DND-41 (cell line): ENCODE results near the gene ZMIZ1.

Experiments used
- ATAC-seq: fragments of 200-7000 bp; cut with Tn5 transposase; 3 replicates; pipeline ENCODE4 v1.9.1; 2021; ENCODE audit warnings: low read depth; ENCODE audit not compliant: insufficient read depth
- DNase-seq: peaks from one replicate; pipeline ENCODE4 v3.0.0-alpha.2; 2020
- H2AFZ ChIP-seq: 2 replicates; pipeline ENCODE4 v1.6.0; 2012; ENCODE audit warnings: low read depth, low read length
- H3K27ac ChIP-seq: 2 replicates; pipeline ENCODE4 v1.5.1; 2012; ENCODE audit warnings: low read length, inconsistent platforms
- H3K27me3 ChIP-seq: fragments of 200-600 bp; sonication (generic); 2 replicates; pipeline ENCODE4 v1.6.0; 2012; ENCODE audit warnings: low read length, mild to moderate bottlenecking, inconsistent platforms; ENCODE audit not compliant: insufficient read depth, poor library complexity
- H3K36me3 ChIP-seq: 2 replicates; pipeline ENCODE4 v1.5.1; 2012; ENCODE audit warnings: low read length, inconsistent platforms; ENCODE audit not compliant: insufficient read depth
- H3K4me1 ChIP-seq: 2 replicates; pipeline ENCODE4 v1.5.1; 2012; ENCODE audit warnings: mild to moderate bottlenecking, low read length; ENCODE audit not compliant: insufficient read depth
- H3K4me2 ChIP-seq: 2 replicates; pipeline ENCODE4 v1.6.0; 2012; ENCODE audit warnings: mild to moderate bottlenecking, moderate library complexity, low read length, inconsistent platforms; ENCODE audit not compliant: insufficient read depth
- H3K4me3 ChIP-seq, 2 experiments: fragments of 200-600 bp in 1 of 2; shearing (Covaris generic) in 1 of 2; 2 replicates each; pipeline ENCODE4 v1.5.1; 2012 to 2016; ENCODE audit warnings: inconsistent platforms in 2 of 2, low read length in 2 of 2, mild to moderate bottlenecking in 2 of 2, low read depth in 1 of 2, moderate library complexity in 1 of 2
- H3K79me2 ChIP-seq: 2 replicates; pipeline ENCODE4 v1.6.0; 2012; ENCODE audit warnings: low read length, inconsistent platforms; ENCODE audit not compliant: insufficient read depth
- H3K9ac ChIP-seq: 2 replicates; pipeline ENCODE4 v1.6.0; 2012; ENCODE audit warnings: low read depth, mild to moderate bottlenecking, inconsistent platforms, low read length, moderate library complexity
- H3K9me3 ChIP-seq: 2 replicates; pipeline ENCODE4 v1.5.1; 2012; ENCODE audit warnings: low read length, moderate library complexity, mild to moderate bottlenecking, inconsistent platforms; ENCODE audit not compliant: insufficient read depth, severe bottlenecking
- H4K20me1 ChIP-seq: 2 replicates; pipeline ENCODE4 v1.6.0; 2012; ENCODE audit warnings: low read length; ENCODE audit not compliant: insufficient read depth
- EZH2 ChIP-seq: IDR thresholded peaks from 3 replicates; pipeline ENCODE4 v1.6.1; 2012; ENCODE audit warnings: borderline replicate concordance, low read depth, mild to moderate bottlenecking, moderate library complexity, low read length, inconsistent platforms; ENCODE audit not compliant: severe bottlenecking
- TF ChIP-seq, protein P1 (sequence below): IDR thresholded peaks from 2 replicates; pipeline ENCODE4 v1.5.1; 2012; ENCODE audit warnings: borderline replicate concordance, low read length, moderate library complexity, mild to moderate bottlenecking; ENCODE audit not compliant: poor library complexity, severe bottlenecking; ENCODE audit errors: extremely low read depth

Gene ZMIZ1

DNA sequence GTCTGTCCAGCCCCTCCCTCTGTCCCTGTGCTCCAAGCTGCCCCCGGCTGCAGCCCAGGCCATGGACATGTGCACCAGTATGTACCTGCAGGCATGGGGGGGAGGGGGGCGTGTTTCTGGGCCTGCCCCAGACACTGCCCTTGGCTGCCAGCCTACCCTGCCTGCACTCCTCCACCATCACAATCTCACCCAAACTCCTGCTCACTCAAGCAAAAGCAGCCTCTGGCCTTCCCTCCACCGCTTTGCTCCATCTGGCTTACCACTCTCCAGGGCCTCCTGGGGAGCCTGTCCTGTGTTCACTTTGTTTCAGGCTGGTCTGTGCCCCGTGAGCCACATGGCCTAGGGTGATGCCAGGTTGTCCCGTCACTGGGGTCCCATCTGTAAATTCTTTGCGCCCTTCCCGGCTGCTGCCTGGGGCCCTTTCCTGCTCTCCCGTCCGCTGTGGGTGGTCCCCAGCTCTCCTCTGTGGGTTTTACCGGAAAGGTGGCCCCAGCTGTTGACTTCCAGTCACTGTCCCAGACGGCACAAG lies 245.2 kb downstream of the ZMIZ1 start:
- TF ChIP-seq, protein P1, sequence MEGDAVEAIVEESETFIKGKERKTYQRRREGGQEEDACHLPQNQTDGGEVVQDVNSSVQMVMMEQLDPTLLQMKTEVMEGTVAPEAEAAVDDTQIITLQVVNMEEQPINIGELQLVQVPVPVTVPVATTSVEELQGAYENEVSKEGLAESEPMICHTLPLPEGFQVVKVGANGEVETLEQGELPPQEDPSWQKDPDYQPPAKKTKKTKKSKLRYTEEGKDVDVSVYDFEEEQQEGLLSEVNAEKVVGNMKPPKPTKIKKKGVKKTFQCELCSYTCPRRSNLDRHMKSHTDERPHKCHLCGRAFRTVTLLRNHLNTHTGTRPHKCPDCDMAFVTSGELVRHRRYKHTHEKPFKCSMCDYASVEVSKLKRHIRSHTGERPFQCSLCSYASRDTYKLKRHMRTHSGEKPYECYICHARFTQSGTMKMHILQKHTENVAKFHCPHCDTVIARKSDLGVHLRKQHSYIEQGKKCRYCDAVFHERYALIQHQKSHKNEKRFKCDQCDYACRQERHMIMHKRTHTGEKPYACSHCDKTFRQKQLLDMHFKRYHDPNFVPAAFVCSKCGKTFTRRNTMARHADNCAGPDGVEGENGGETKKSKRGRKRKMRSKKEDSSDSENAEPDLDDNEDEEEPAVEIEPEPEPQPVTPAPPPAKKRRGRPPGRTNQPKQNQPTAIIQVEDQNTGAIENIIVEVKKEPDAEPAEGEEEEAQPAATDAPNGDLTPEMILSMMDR = no peak
- no peak for TF ChIP-seq EZH2
- ATAC-seq = no peak

DNA sequence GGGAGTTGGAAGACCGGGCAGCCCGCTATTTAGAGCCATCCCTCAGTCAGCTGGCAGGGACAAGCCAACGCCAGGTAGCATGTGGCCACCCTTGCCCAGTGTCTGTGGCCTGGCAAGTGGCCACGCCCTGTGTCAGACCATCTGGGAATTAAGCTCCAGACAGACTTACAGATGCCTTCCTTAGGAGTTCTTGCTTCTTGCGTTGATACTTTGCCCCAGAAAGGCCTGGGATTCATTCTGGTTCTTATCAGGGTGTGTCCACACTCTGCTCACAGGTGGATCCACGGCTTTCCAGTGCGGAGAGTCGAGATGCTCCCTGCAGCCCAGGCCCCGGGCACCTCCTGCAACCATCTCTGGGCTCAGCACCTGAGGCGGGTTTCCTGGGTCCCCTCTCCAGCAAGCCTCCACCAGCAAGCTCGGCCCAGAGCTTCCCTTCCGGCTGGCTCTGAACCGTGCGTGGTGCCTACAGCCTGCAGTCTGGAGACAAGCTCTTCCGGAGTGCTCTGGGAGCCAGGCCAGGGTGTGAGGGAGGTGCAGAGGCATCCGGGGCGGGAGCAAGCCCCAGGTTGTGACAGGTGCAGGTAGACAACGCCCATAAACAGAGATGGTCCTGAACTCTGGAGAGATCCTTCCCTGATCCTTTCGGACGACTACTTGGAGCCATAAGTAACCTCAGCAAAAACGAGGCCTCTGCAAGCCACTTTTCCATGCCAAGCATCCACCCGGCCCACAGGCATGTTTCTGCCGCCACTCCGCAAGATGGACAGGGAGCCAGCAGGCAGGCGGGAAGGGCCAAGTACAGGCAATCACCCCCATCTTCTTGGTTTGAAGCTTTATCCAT lies 246.2 kb downstream of the ZMIZ1 start:
- Histone ChIP-seq H3K4me3 (no peak overlapping the region), H4K20me1 (peaks cover 89% of the 10 kb centered on the region), H3K9me3 (no peaks in the 10 kb centered on the region), H3K27me3 (peaks cover 12% of the 10 kb centered on the region), H2AFZ (no peak overlapping the region), H3K79me2 (no peaks in the 10 kb centered on the region), H3K4me2 (no peak overlapping the region), H3K4me1 (peaks cover 30% of the 10 kb centered on the region), H3K36me3 (peaks cover 26% of the 10 kb centered on the region; the same call in 1 of the 2 replicates), H3K27ac (no peak overlapping the region), H3K9ac (no peak overlapping the region)
- ATAC-seq (no peak), DNase-seq (no peak)
- TF ChIP-seq EZH2 = no peak
- TF ChIP-seq, protein P1 = no peak

More for the DNA sequence above, 245.2 kb downstream of the ZMIZ1 start:
- Histone ChIP-seq H3K4me2 (no peak overlapping the region), H3K4me1 (peaks cover 30% of the 10 kb centered on the region), H3K9me3 (no peaks in the 10 kb centered on the region), H2AFZ (no peak overlapping the region), H3K36me3 (peaks cover 36% of the 10 kb centered on the region), H3K27ac (no peak overlapping the region), H3K27me3 (peaks cover 2% of the 10 kb centered on the region), H3K9ac (no peak overlapping the region), H3K79me2 (no peaks in the 10 kb centered on the region), H4K20me1 (peaks cover 90% of the 10 kb centered on the region), H3K4me3 (no peak overlapping the region)
- no peak for DNase-seq

DNA sequence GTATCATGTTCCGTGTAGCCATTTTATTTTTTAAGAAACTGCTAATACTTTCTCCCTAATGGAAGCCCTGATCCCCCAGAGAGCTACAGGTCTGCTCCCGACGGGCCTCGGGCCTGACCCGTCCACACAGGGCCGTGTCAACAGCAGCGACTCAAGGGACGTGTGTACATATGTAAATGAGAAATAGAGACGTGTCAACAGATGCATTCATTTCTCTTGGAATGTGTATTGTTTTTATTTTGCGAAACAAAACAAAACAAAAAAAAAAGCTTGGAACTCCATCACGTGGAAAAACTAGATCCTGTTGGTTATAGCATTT lies 246.8 kb downstream of the ZMIZ1 start:
- peaks cover 18% of the 10 kb centered on the region for H3K27me3 ChIP-seq
- no peak overlapping the region for H2AFZ ChIP-seq
- DNase-seq = no peak
- H3K4me1 ChIP-seq = peaks cover 30% of the 10 kb centered on the region
- H3K79me2 ChIP-seq = no peaks in the 10 kb centered on the region
- no peak overlapping the region for H3K4me3 ChIP-seq
- no peak overlapping the region for H3K9ac ChIP-seq
- no peaks in the 10 kb centered on the region for H3K9me3 ChIP-seq
- TF ChIP-seq EZH2 = no peak
- TF ChIP-seq, protein P1 = no peak
- H3K4me2 ChIP-seq = no peak overlapping the region
- peaks cover 84% of the 10 kb centered on the region for H4K20me1 ChIP-seq
- no peak overlapping the region for H3K27ac ChIP-seq
- no peak for ATAC-seq
- H3K36me3 ChIP-seq = peaks cover 20% of the 10 kb centered on the region; the same call in 1 of the 2 replicates
